ENCODE data around the gene CATSPER4. TPM values are rescaled to one million over a fixed set of nuclear protein-coding genes. Genes with fewer than 3 reads are reported as not detected.

The CATSPER4 gene
- total RNA-seq, 1 donor from 2014 or later, result not detected

DNA sequence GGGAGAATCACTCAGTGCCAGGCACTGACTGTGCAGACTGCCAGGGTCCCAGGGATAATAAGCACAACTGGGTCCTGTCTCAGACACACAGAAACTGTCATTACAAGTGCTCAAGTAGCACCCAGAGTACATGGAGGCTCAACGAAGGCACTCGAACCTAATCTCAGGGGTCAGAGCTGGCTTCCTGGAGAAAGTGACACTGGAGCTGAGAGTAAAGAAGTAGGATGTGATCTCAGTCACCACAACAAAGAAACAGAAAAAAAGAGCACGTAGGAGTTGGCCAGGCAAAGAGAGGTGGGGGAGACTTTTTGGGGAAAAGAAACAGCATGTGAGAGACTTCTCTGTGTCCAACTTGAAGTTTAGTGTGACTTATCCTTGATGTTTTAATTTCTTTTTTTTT, 1.3 kb downstream of the CATSPER4 start:
- H3K27me3 Mint-ChIP-seq (ENCODE audit: low read depth), result no peaks in the 10 kb centered on the region
- TF ChIP-seq, protein P1, sequence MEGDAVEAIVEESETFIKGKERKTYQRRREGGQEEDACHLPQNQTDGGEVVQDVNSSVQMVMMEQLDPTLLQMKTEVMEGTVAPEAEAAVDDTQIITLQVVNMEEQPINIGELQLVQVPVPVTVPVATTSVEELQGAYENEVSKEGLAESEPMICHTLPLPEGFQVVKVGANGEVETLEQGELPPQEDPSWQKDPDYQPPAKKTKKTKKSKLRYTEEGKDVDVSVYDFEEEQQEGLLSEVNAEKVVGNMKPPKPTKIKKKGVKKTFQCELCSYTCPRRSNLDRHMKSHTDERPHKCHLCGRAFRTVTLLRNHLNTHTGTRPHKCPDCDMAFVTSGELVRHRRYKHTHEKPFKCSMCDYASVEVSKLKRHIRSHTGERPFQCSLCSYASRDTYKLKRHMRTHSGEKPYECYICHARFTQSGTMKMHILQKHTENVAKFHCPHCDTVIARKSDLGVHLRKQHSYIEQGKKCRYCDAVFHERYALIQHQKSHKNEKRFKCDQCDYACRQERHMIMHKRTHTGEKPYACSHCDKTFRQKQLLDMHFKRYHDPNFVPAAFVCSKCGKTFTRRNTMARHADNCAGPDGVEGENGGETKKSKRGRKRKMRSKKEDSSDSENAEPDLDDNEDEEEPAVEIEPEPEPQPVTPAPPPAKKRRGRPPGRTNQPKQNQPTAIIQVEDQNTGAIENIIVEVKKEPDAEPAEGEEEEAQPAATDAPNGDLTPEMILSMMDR (conservative IDR thresholded peaks at IDR 0.05), result no peak
- peaks cover 14% of the 10 kb centered on the region for H3K4me1 Mint-ChIP-seq
- H3K36me3 Mint-ChIP-seq (ENCODE audit: low read depth), result no peaks in the 10 kb centered on the region
- DNase-seq (ENCODE audit: low read depth, low spot score), result no peak
- H3K27ac Mint-ChIP-seq (ENCODE audit: unreplicated experiment), result no peak overlapping the region
- no peaks in the 10 kb centered on the region for H3K9me3 Mint-ChIP-seq
- H3K4me3 Mint-ChIP-seq, result no peak overlapping the region

GRCh38 chr1:26195805-26196204, 5.4 kb downstream of the CATSPER4 start:
- H3K27ac Mint-ChIP-seq (ENCODE audit: unreplicated experiment), result no peak overlapping the region
- DNase-seq (ENCODE audit: low read depth, low spot score), result no peak
- no peak overlapping the region for H3K4me3 Mint-ChIP-seq
- H3K27me3 Mint-ChIP-seq (ENCODE audit: low read depth), result no peaks in the 10 kb centered on the region
- H3K4me1 Mint-ChIP-seq, result peaks cover 3% of the 10 kb centered on the region
- no peaks in the 10 kb centered on the region for H3K9me3 Mint-ChIP-seq
- TF ChIP-seq, protein P1 (conservative IDR thresholded peaks at IDR 0.05), result no peak
- H3K36me3 Mint-ChIP-seq (ENCODE audit: low read depth), result no peaks in the 10 kb centered on the region

- no peak for DNase-seq (ENCODE audit: low read depth, low spot score)
- TF ChIP-seq, protein P1 (conservative IDR thresholded peaks at IDR 0.05), result no peak
- H3K27me3 Mint-ChIP-seq (ENCODE audit: low read depth), result no peaks in the 10 kb centered on the region
- no peaks in the 10 kb centered on the region for H3K4me1 Mint-ChIP-seq
- H3K27ac Mint-ChIP-seq (ENCODE audit: unreplicated experiment), result no peak overlapping the region
- H3K4me3 Mint-ChIP-seq, result no peak overlapping the region
- H3K36me3 Mint-ChIP-seq (ENCODE audit: low read depth), result no peaks in the 10 kb centered on the region
- H3K9me3 Mint-ChIP-seq, result no peaks in the 10 kb centered on the region
These were observed 6.9 kb downstream of the CATSPER4 start for GRCh38 chr1:26197301-26197700.

DNA sequence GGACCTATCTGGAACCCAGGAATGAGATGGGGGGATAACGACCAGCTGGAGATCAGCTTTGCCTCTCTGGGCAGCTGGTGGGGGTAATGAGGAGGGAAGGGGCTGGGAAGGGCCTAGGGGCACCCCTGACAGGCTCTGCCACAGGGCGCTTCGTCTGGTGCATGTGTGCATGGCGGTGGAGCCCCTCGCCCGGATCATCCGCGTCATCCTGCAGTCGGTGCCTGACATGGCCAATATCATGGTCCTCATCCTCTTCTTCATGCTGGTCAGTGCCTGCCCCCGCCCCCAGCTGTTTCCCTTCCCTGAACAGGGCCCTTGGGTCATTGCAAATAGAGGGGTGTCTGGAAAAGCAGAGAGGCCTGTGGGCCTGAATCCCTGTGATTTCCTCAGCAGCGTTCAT, 7.4 kb downstream of the CATSPER4 start:
- no peak for DNase-seq (ENCODE audit: low read depth, low spot score)
- Mint-ChIP-seq H3K9me3 (no peaks in the 10 kb centered on the region), H3K4me3 (no peak overlapping the region), H3K36me3 (ENCODE audit: low read depth) (no peaks in the 10 kb centered on the region), H3K27me3 (ENCODE audit: low read depth) (no peaks in the 10 kb centered on the region), H3K27ac (ENCODE audit: unreplicated experiment) (no peak overlapping the region), H3K4me1 (no peaks in the 10 kb centered on the region)
- TF ChIP-seq, protein P1 (conservative IDR thresholded peaks at IDR 0.05), result no peak

GRCh38 chr1:26200413-26200812, 10.0 kb downstream of the CATSPER4 start:
- H3K4me1 Mint-ChIP-seq, result no peaks in the 10 kb centered on the region
- H3K9me3 Mint-ChIP-seq, result no peaks in the 10 kb centered on the region
- H3K36me3 Mint-ChIP-seq (ENCODE audit: low read depth), result no peaks in the 10 kb centered on the region
- H3K27ac Mint-ChIP-seq (ENCODE audit: unreplicated experiment), result no peak overlapping the region
- no peak overlapping the region for H3K4me3 Mint-ChIP-seq
- DNase-seq (ENCODE audit: low read depth, low spot score), result no peak
- TF ChIP-seq, protein P1 (conservative IDR thresholded peaks at IDR 0.05), result no peak
- H3K27me3 Mint-ChIP-seq (ENCODE audit: low read depth), result no peaks in the 10 kb centered on the region
